HG03095 (cell line): ENCODE measurements around the gene PCDH19.

Source experiments
- ATAC-seq: cut with Tn5 transposase; IDR thresholded peaks from one replicate; pipeline ENCODE4 v1.9.1; 2021; ENCODE audit warnings: moderate library complexity; ENCODE audit not compliant: unreplicated experiment

The PCDH19 gene

GRCh38 chrX:100299559-100299958, 110.5 kb downstream of the PCDH19 start:
- ATAC-seq, result no peak

- ATAC-seq, result no peak
These were observed 112.3 kb downstream of the PCDH19 start for GRCh38 chrX:100297728-100298127.

GRCh38 chrX:100296183-100296753, 113.8 kb downstream of the PCDH19 start:
- no peak for ATAC-seq

GRCh38 chrX:100294965-100295364, 115.1 kb downstream of the PCDH19 start:
- ATAC-seq, result no peak

GRCh38 chrX:100289066-100289558, 121.0 kb downstream of the PCDH19 start:
- ATAC-seq, result no peak

GRCh38 chrX:100277231-100277630, 132.8 kb downstream of the PCDH19 start:
- ATAC-seq, result no peak

GRCh38 chrX:100274916-100275315, 135.2 kb downstream of the PCDH19 start:
- ATAC-seq, result no peak

- ATAC-seq, result no peak
These were observed 144.9 kb downstream of the PCDH19 start for GRCh38 chrX:100265179-100265578.

- ATAC-seq, result peak; percentile 97
These were observed 145.9 kb downstream of the PCDH19 start for GRCh38 chrX:100264200-100264599.

- no peak for ATAC-seq
These were observed 146.4 kb downstream of the PCDH19 start for GRCh38 chrX:100263650-100264049.

- ATAC-seq, result no peak
These were observed 161.1 kb downstream of the PCDH19 start for GRCh38 chrX:100248885-100249493.

GRCh38 chrX:100247826-100248225, 162.2 kb downstream of the PCDH19 start:
- ATAC-seq, result no peak

GRCh38 chrX:100244681-100245080, 165.4 kb downstream of the PCDH19 start:
- no peak for ATAC-seq
